ENCODE measurements around the gene TFEB. TPM values are rescaled to one million over a fixed set of nuclear protein-coding genes. Genes with fewer than 3 reads are reported as not detected.

Gene TFEB
- total RNA-seq, 1 donor from 2014 or later, result 14.9 TPM

DNA sequence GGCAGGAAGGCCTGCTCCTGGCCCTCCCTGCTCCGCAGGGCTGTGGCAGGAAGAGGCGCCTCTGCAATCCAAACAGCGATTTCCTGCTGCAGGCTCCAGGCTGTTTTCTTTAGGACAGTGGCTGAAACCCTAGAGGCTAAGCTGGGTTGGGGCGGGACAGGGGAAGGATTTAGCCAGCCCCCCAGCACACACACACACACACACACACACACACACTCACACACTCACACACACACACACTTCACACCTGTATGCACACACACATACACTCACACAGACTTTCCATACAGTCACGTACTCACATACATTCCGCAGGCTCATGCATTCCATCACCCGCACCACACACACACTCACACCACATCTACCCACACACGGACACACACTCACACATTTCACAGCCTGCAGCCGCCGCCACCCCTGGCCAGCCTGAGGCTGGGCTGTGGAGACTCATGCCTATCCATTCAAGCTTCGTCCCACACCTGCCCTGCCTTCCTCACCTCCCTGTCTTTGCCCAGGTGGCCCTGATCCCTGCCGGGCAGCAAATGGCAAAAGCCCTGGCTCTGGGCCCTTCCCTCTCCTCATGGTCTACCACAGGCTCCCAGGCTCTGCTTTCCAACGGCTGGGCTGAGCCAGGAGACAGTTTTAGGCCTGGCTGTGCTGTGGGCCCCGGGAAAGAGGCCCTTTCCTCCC, 79.3 kb downstream of the TFEB start:
- H3K4me3 Mint-ChIP-seq, result no peak overlapping the region
- H3K4me1 Mint-ChIP-seq, result no peaks in the 10 kb centered on the region
- no peaks in the 10 kb centered on the region for H3K36me3 Mint-ChIP-seq (ENCODE audit: low read depth)
- peaks cover 5% of the 10 kb centered on the region for H3K27me3 Mint-ChIP-seq
- H3K27ac Mint-ChIP-seq, result no peak overlapping the region
- no peak for DNase-seq
- no peaks in the 10 kb centered on the region for H3K9me3 Mint-ChIP-seq
- intact Hi-C loops (cut with micrococcal nuclease), result no loop called here

GRCh38 chr6:41655646-41656001, 79.8 kb downstream of the TFEB start:
- H3K36me3 Mint-ChIP-seq (ENCODE audit: low read depth), result no peaks in the 10 kb centered on the region
- H3K9me3 Mint-ChIP-seq, result no peaks in the 10 kb centered on the region
- H3K4me3 Mint-ChIP-seq, result no peak overlapping the region
- peaks cover 4% of the 10 kb centered on the region for H3K27me3 Mint-ChIP-seq
- H3K4me1 Mint-ChIP-seq, result no peaks in the 10 kb centered on the region
- intact Hi-C loops (cut with micrococcal nuclease), result no loop called here
- DNase-seq, result no peak
- H3K27ac Mint-ChIP-seq, result no peak overlapping the region

DNA sequence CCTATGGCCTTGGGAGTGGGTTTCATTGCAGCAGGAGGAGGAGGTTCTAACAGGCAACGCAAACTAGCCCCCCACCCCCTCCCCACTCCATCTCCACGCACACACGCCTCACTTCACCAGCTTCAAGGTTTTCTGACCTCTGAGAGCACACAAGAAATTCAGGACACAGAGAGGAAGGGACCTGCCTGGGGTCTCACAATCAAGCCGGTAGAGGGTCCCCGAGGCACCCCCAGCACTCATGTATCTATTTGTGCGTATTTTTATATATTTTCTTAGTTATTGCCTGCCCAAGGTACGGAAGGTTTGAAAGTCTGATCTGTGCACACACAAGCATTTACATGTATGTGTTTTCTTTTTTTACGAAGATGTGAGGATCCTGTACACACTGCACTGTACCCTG, 80.2 kb downstream of the TFEB start:
- Mint-ChIP-seq H3K9me3 (no peaks in the 10 kb centered on the region), H3K4me1 (no peaks in the 10 kb centered on the region), H3K36me3 (ENCODE audit: low read depth) (no peaks in the 10 kb centered on the region), H3K27me3 (peaks cover 3% of the 10 kb centered on the region), H3K4me3 (no peak overlapping the region), H3K27ac (no peak overlapping the region)
- intact Hi-C loops (cut with micrococcal nuclease), result no loop called here
- no peak for DNase-seq

GRCh38 chr6:41654698-41655151, 80.7 kb downstream of the TFEB start:
- peaks cover 3% of the 10 kb centered on the region for H3K27me3 Mint-ChIP-seq
- H3K27ac Mint-ChIP-seq, result no peak overlapping the region
- DNase-seq, result no peak
- H3K36me3 Mint-ChIP-seq (ENCODE audit: low read depth), result no peaks in the 10 kb centered on the region
- H3K4me1 Mint-ChIP-seq, result no peaks in the 10 kb centered on the region
- no peak overlapping the region for H3K4me3 Mint-ChIP-seq
- intact Hi-C loops (cut with micrococcal nuclease), result no loop called here
- no peaks in the 10 kb centered on the region for H3K9me3 Mint-ChIP-seq

- H3K27ac Mint-ChIP-seq, result no peak overlapping the region
- H3K4me1 Mint-ChIP-seq, result no peaks in the 10 kb centered on the region
- no peaks in the 10 kb centered on the region for H3K36me3 Mint-ChIP-seq (ENCODE audit: low read depth)
- no peak for DNase-seq
- peaks cover 3% of the 10 kb centered on the region for H3K27me3 Mint-ChIP-seq
- intact Hi-C loops (cut with micrococcal nuclease), result no loop called here
- H3K4me3 Mint-ChIP-seq, result no peak overlapping the region
- no peaks in the 10 kb centered on the region for H3K9me3 Mint-ChIP-seq
These were observed 81.2 kb downstream of the TFEB start for GRCh38 chr6:41654151-41654697.

- Mint-ChIP-seq H3K4me1 (no peaks in the 10 kb centered on the region), H3K4me3 (no peak overlapping the region), H3K27me3 (peaks cover 3% of the 10 kb centered on the region), H3K36me3 (ENCODE audit: low read depth) (no peaks in the 10 kb centered on the region), H3K9me3 (no peaks in the 10 kb centered on the region), H3K27ac (no peak overlapping the region)
- no peak for DNase-seq
- intact Hi-C loops (cut with micrococcal nuclease), result no loop called here
These were observed 81.7 kb downstream of the TFEB start for GRCh38 chr6:41653691-41654090.

- peaks cover 3% of the 10 kb centered on the region for H3K27me3 Mint-ChIP-seq
- intact Hi-C loops (cut with micrococcal nuclease), result no loop called here
These were observed 82.3 kb downstream of the TFEB start for GRCh38 chr6:41652866-41653652.

GRCh38 chr6:41651962-41652657, 83.3 kb downstream of the TFEB start:
- Mint-ChIP-seq H3K4me1 (no peaks in the 10 kb centered on the region), H3K27me3 (peaks cover 3% of the 10 kb centered on the region)

More at GRCh38 chr6:41652866-41653652, 82.3 kb downstream of the TFEB start:
- Mint-ChIP-seq H3K4me3 (no peak overlapping the region), H3K9me3 (no peaks in the 10 kb centered on the region), H3K36me3 (ENCODE audit: low read depth) (no peaks in the 10 kb centered on the region), H3K27ac (no peak overlapping the region), H3K4me1 (no peaks in the 10 kb centered on the region)
- DNase-seq, result no peak

DNA sequence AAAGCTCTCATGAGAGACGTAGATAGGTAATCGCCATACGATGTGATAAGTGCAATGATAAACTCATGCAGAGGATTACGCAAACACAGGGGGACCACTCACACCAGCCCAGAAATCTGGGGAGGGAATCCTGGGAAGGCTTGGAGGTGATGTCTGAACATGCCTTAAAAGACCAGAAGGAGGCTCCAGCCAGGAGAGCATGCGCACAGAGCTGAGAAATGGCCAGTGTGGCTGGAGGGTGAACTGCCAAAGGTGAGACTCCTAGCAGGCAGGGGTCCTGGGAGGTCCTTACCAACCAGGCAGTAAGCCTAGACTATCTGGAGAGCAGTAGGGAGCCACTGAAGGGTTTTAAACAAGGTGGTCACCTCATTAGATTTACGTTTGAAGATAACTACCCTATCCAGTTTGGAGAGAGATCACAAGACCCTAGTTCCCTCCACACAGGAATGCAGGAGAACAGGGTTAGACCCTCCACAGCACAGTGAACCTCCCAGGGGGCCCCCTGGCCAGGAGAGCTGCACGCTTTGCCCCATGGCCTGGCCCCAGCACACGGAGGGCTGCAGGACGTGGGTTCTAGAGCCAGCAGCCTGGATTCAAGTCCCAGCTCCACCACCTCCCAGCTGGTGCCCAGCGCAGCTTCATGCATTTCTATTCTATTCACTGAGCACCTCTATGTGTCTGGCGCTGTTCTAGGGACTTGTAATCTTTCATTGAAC, 84.0 kb downstream of the TFEB start:
- H3K9me3 Mint-ChIP-seq, result no peaks in the 10 kb centered on the region
- H3K4me3 Mint-ChIP-seq, result no peak overlapping the region
- intact Hi-C loops (cut with micrococcal nuclease), result no loop called here
- H3K27ac Mint-ChIP-seq, result no peak overlapping the region
- no peak for DNase-seq
- no peaks in the 10 kb centered on the region for H3K36me3 Mint-ChIP-seq (ENCODE audit: low read depth)
- H3K4me1 Mint-ChIP-seq, result no peaks in the 10 kb centered on the region
- peaks cover 3% of the 10 kb centered on the region for H3K27me3 Mint-ChIP-seq

More at GRCh38 chr6:41651962-41652657, 83.3 kb downstream of the TFEB start:
- H3K4me3 Mint-ChIP-seq, result no peak overlapping the region
- no peaks in the 10 kb centered on the region for H3K9me3 Mint-ChIP-seq
- no peaks in the 10 kb centered on the region for H3K36me3 Mint-ChIP-seq (ENCODE audit: low read depth)
- DNase-seq, result no peak
- intact Hi-C loops (cut with micrococcal nuclease), result no loop called here
- H3K27ac Mint-ChIP-seq, result no peak overlapping the region

GRCh38 chr6:41650120-41650519, 85.3 kb downstream of the TFEB start:
- no peaks in the 10 kb centered on the region for H3K4me1 Mint-ChIP-seq
- no peaks in the 10 kb centered on the region for H3K9me3 Mint-ChIP-seq
- no peak overlapping the region for H3K4me3 Mint-ChIP-seq
- no peaks in the 10 kb centered on the region for H3K36me3 Mint-ChIP-seq (ENCODE audit: low read depth)
- DNase-seq, result no peak
- no peaks in the 10 kb centered on the region for H3K27me3 Mint-ChIP-seq
- intact Hi-C loops (cut with micrococcal nuclease), result no loop called here
- H3K27ac Mint-ChIP-seq, result no peak overlapping the region

DNA sequence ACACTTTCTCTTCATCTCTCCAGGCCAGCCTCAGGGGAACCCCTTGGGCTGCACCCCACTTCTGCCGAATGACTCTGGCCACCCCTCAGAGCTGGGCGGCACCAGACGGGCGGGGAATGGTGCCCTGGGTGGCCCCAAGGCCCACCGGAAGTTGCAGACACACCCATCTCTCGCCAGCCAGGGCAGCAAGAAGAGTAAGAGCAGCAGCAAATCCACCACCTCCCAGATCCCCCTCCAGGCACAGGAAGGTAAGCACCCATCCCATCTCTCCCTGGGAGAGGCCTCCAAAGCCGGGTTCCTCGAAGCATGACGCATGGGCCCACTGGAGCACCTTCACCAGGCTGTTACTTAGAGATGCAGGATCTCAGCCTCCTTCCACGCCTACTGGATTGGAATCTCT, 85.8 kb downstream of the TFEB start:
- no peaks in the 10 kb centered on the region for H3K9me3 Mint-ChIP-seq
- no peaks in the 10 kb centered on the region for H3K27me3 Mint-ChIP-seq
- no peaks in the 10 kb centered on the region for H3K36me3 Mint-ChIP-seq (ENCODE audit: low read depth)
- no peak for DNase-seq
- intact Hi-C loops (cut with micrococcal nuclease), result no loop called here
- no peaks in the 10 kb centered on the region for H3K4me1 Mint-ChIP-seq
- no peak overlapping the region for H3K27ac Mint-ChIP-seq
- H3K4me3 Mint-ChIP-seq, result no peak overlapping the region

DNA sequence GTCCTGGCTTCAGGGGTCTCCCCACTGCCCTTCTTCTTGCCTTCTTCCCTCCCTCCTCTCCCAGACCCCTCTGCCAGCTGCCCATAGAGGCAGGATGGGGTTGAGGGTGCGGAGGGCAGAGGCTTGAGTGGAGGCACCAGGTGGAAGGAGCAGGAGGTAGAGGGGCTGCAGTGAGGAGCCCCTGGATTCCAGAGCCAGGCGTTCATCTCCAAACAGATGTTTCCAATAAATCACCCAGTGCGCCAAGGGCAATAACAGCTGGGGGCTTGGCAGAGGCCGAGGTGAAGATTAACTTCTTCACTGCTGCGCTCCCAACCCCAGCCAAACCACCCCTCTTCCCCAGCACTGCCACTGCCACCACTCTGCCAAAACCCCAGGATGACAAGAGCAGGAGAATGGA, 86.5 kb downstream of the TFEB start:
- Mint-ChIP-seq H3K4me3 (no peak overlapping the region), H3K27me3 (no peaks in the 10 kb centered on the region), H3K36me3 (ENCODE audit: low read depth) (no peaks in the 10 kb centered on the region), H3K9me3 (no peaks in the 10 kb centered on the region), H3K27ac (no peak overlapping the region), H3K4me1 (no peaks in the 10 kb centered on the region)
- DNase-seq, result no peak
- intact Hi-C loops (cut with micrococcal nuclease), result no loop called here

- Mint-ChIP-seq H3K4me1 (no peaks in the 10 kb centered on the region), H3K9me3 (no peaks in the 10 kb centered on the region), H3K4me3 (no peak overlapping the region), H3K27ac (no peak overlapping the region), H3K36me3 (ENCODE audit: low read depth) (no peaks in the 10 kb centered on the region), H3K27me3 (peaks cover 2% of the 10 kb centered on the region)
- DNase-seq, result no peak
- intact Hi-C loops (cut with micrococcal nuclease), result no loop called here
These were observed 87.3 kb downstream of the TFEB start for GRCh38 chr6:41648070-41648585.
